IMR-90 (cell line): ENCODE data around the gene PARD3. TPM values are rescaled to one million over a fixed set of nuclear protein-coding genes. Genes with fewer than 3 reads are reported as not detected.

Experiments
- ATAC-seq: fragments of 200-7000 bp; cut with Tn5 transposase; 2 replicates; pipeline ENCODE4 v1.9.1; 2020; ENCODE audit warnings: low read depth, mild to moderate bottlenecking, moderate library complexity
- BruUV-seq: library from RNA; stranded (reverse); fragments of 400-500 nt; replicated peaks from 2 replicates; lab custom pipeline; 2021; lab: Mats Ljungman, UMichigan
- CTCF ChIA-PET: fragments of 300-600 bp; formaldehyde crosslinking; extraction: SDS; loops from one replicate; lab custom pipeline; 2021; ENCODE audit warnings: antibody characterized with exemption; lab: Yijun Ruan, JAX
- POLR2A ChIA-PET: fragments of 300-600 bp; sonication (Branson Sonifier 250); formaldehyde crosslinking; loops from one replicate; lab custom pipeline; 2022; ENCODE audit warnings: antibody characterized with exemption; ENCODE audit not compliant: unreplicated experiment; lab: Charles Lee
- DNase-seq: peaks from one replicate; pipeline ENCODE4 v3.0.0; 2013
- H2AFZ ChIP-seq: replicated peaks from 2 replicates; pipeline ENCODE3; 2013; ENCODE audit warnings: low read length, mild to moderate bottlenecking; ENCODE audit not compliant: poor library complexity
- H2AK5ac ChIP-seq: 2 replicates; pipeline ENCODE4 v1.6.1; 2013; ENCODE audit warnings: low read depth, low read length, inconsistent platforms
- H2AK9ac ChIP-seq: replicated peaks from 2 replicates; pipeline ENCODE3; 2013; ENCODE audit warnings: mild to moderate bottlenecking, low read depth, low read length, moderate library complexity; ENCODE audit not compliant: poor library complexity
- H2BK120ac ChIP-seq: 2 replicates; pipeline ENCODE4 v1.6.1; 2013; ENCODE audit warnings: low read depth, low read length, inconsistent platforms
- H2BK15ac ChIP-seq: 3 replicates; pipeline ENCODE4 v1.6.1; 2013; ENCODE audit warnings: low read depth, low read length, inconsistent platforms
- H2BK20ac ChIP-seq: 2 replicates; pipeline ENCODE4 v1.6.1; 2013; ENCODE audit warnings: low read depth, mild to moderate bottlenecking, inconsistent platforms, low read length, moderate library complexity
- H2BK5ac ChIP-seq: 2 replicates; pipeline ENCODE4 v1.6.1; 2013; ENCODE audit warnings: mild to moderate bottlenecking, low read depth, low read length, inconsistent platforms; ENCODE audit not compliant: poor library complexity, severe bottlenecking
- H3K14ac ChIP-seq: replicated peaks from 2 replicates; pipeline ENCODE4 v1.6.1; 2013; ENCODE audit warnings: low read depth, low read length, inconsistent platforms
- H3K18ac ChIP-seq: 2 replicates; pipeline ENCODE4 v1.6.1; 2013; ENCODE audit warnings: low read depth, low read length, control low read depth
- H3K23ac ChIP-seq: 2 replicates; pipeline ENCODE4 v1.6.1; 2013; ENCODE audit warnings: low read depth, low read length, inconsistent platforms
- H3K27ac ChIP-seq: 2 replicates; pipeline ENCODE4 v1.5.1; 2013; ENCODE audit warnings: mild to moderate bottlenecking, control low read depth, low read length; ENCODE audit not compliant: insufficient read depth
- H3K27me3 ChIP-seq: 2 replicates; pipeline ENCODE4 v1.6.1; 2013; ENCODE audit warnings: low read length; ENCODE audit not compliant: control insufficient read depth, insufficient read depth
- H3K36me3 ChIP-seq: 2 replicates; pipeline ENCODE4 v1.6.1; 2013; ENCODE audit warnings: low read length, mixed read lengths; ENCODE audit not compliant: control insufficient read depth, insufficient read depth
- H3K4ac ChIP-seq: 2 replicates; pipeline ENCODE4 v1.6.1; 2013; ENCODE audit warnings: low read depth, low read length, inconsistent platforms
- H3K4me1 ChIP-seq: 2 replicates; pipeline ENCODE4 v1.6.1; 2013; ENCODE audit warnings: low read length, mixed read lengths; ENCODE audit not compliant: control insufficient read depth, insufficient read depth
- H3K4me2 ChIP-seq: 2 replicates; pipeline ENCODE4 v1.6.1; 2013; ENCODE audit warnings: low read depth, mild to moderate bottlenecking, control low read depth, low read length, moderate library complexity
- H3K4me3 ChIP-seq: 2 replicates; pipeline ENCODE4 v1.5.1; 2013; ENCODE audit warnings: low read depth, mild to moderate bottlenecking, control low read depth, low read length, moderate library complexity; ENCODE audit not compliant: insufficient read depth
- H3K56ac ChIP-seq: 2 replicates; pipeline ENCODE4 v1.6.1; 2013; ENCODE audit warnings: low read length, inconsistent platforms; ENCODE audit not compliant: insufficient read depth; ENCODE audit errors: extremely low read depth
- H3K79me1 ChIP-seq, 2 experiments: 2 replicates each; pipeline ENCODE4 v1.6.1; 2013; ENCODE audit warnings: low read length in 2 of 2, inconsistent platforms in 1 of 2, low read depth in 1 of 2
- H3K9ac ChIP-seq: 2 replicates; pipeline ENCODE4 v1.6.1; 2013; ENCODE audit warnings: low read depth, low read length, control low read depth
- H3K9me1 ChIP-seq: 2 replicates; pipeline ENCODE4 v1.6.1; 2013; ENCODE audit warnings: low read length, inconsistent platforms; ENCODE audit not compliant: insufficient read depth
- H3K9me3 ChIP-seq: 2 replicates; pipeline ENCODE4 v1.6.1; 2013; ENCODE audit warnings: low read length; ENCODE audit not compliant: control insufficient read depth, insufficient read depth
- H4K20me1 ChIP-seq: 2 replicates; pipeline ENCODE4 v1.6.1; 2013; ENCODE audit warnings: low read length, inconsistent platforms; ENCODE audit not compliant: insufficient read depth
- H4K5ac ChIP-seq: 2 replicates; pipeline ENCODE4 v1.6.1; 2013; ENCODE audit warnings: mild to moderate bottlenecking, low read depth, low read length, control low read depth
- H4K8ac ChIP-seq, 2 experiments: 2 replicates each; pipeline ENCODE4 v1.6.1; 2013; ENCODE audit warnings: low read depth in 2 of 2, low read length in 2 of 2, control low read depth in 1 of 2, inconsistent platforms in 1 of 2
- H4K91ac ChIP-seq: 2 replicates; pipeline ENCODE4 v1.6.1; 2013; ENCODE audit warnings: low read depth, low read length, inconsistent platforms; ENCODE audit not compliant: insufficient read depth
- ELK1 ChIP-seq: fragments of 150-350 bp; IDR thresholded peaks from 2 replicates; pipeline ENCODE4 v1.6.1; 2016; ENCODE audit warnings: low read depth, mild to moderate bottlenecking, low read length, moderate library complexity, borderline replicate concordance
- MAZ ChIP-seq: IDR thresholded peaks from 2 replicates; pipeline ENCODE4 v1.6.1; 2012; ENCODE audit warnings: low read depth, mild to moderate bottlenecking, low read length, improper control_type of control experiment, moderate library complexity, borderline replicate concordance
- MXI1 ChIP-seq: IDR thresholded peaks from 2 replicates; pipeline ENCODE4 v1.6.1; 2012; ENCODE audit warnings: low read depth, mild to moderate bottlenecking, low read length, moderate library complexity, borderline replicate concordance
- SMC3 ChIP-seq: fragments of 150-350 bp; IDR thresholded peaks from 2 replicates; pipeline ENCODE4 v1.6.1; 2016; ENCODE audit warnings: low read depth, mild to moderate bottlenecking, antibody characterized with exemption, low read length, moderate library complexity
- USF2 ChIP-seq: fragments of 150-350 bp; IDR thresholded peaks from 2 replicates; pipeline ENCODE4 v1.6.1; 2017; ENCODE audit warnings: mild to moderate bottlenecking, antibody characterized with exemption, low read length, low read depth
- WGBS, 2 experiments: methylation state at CpG; one replicate each; pipeline versions ENCODE4 v1.1.5 to v1.1.7; 2013; ENCODE audit warnings: missing lambda C conversion rate in 2 of 2; ENCODE audit not compliant: insufficient read length in 1 of 2; ENCODE audit errors: extremely low coverage in 2 of 2; 5-methylcytosine and 5-hydroxymethylcytosine counted together
- dilution Hi-C: fragments of 300-500 bp; cut with HindIII; formaldehyde crosslinking; loops from one replicate; pipeline ENCODE4 v1.14.3; 2018; ENCODE audit warnings: low sequenced_read_pairs; ENCODE audit not compliant: unreplicated experiment
- in situ Hi-C: fragments of 300-500 bp; cut with MboI; formaldehyde crosslinking; loops from 3 replicates; pipeline ENCODE4 v1.14.3; 2019; ENCODE audit warnings: low sequenced_read_pairs, inconsistent platforms, mixed read lengths
- intact Hi-C: fragments of 100-400 bp; cut with micrococcal nuclease; formaldehyde crosslinking; loops from 2 replicates; pipeline ENCODE4 v1.10.0; 2022
- polyA plus RNA-seq, 3 experiments: library from polyadenylated mRNA; depleted of rRNA; stranded (reverse); fragments of >200 nt; gene quantifications; 2 replicates each; pipeline ENCODE4 v1.2.3, GENCODE V29; 2012; ENCODE audit warnings: low replicate concordance in 1 of 3
- total RNA-seq: library from RNA; depleted of rRNA; stranded (reverse); fragments of >200 nt; gene quantifications from 2 replicates; pipeline ENCODE4 v1.2.3, GENCODE V29; 2012

Gene PARD3
- total and polyA plus RNA-seq, 2 of the 4 experiments (the other 2 are of a cell fraction) = 14.6 to 37.5 TPM

GRCh38 chr10:34575882-34576281, 239.2 kb downstream of the PARD3 start:
- intact Hi-C loops = no loop called here
- dilution Hi-C loops = no loop called here
- no peak for TF ChIP-seq SMC3
- TF ChIP-seq ELK1 = no peak
- TF ChIP-seq USF2 = no peak
- no peak for TF ChIP-seq MAZ
- no peak for TF ChIP-seq MXI1
- Histone ChIP-seq H3K56ac (no peak overlapping the region), H4K20me1 (0 out of 2 replicates have a peak, but pooled peaks cover 3% of the 10 kb centered on the region), H4K5ac (no peak overlapping the region), H2BK20ac (no peak overlapping the region), H3K4ac (no peak overlapping the region), H3K4me2 (no peak overlapping the region), H3K4me3 (no peak overlapping the region), H3K14ac (no peak overlapping the region), H3K18ac (no peak overlapping the region), H2AK9ac (no peak overlapping the region), H2AFZ (no peak overlapping the region), H3K79me1 (peaks cover under 1 to 12% of the 10 kb centered on the region in 2 experiments; a peak in 2 of 4 replicates), H3K9ac (no peak overlapping the region), H2AK5ac (no peak overlapping the region), H2BK5ac (no peak overlapping the region), H3K9me3 (no peaks in the 10 kb centered on the region), H3K27me3 (no peaks in the 10 kb centered on the region), H3K36me3 (no peaks in the 10 kb centered on the region), H3K27ac (no peak overlapping the region), H4K8ac (no peak overlapping the region), H3K23ac (no peak overlapping the region), H2BK120ac (no peak overlapping the region), H2BK15ac (no peak overlapping the region), H4K91ac (no peak overlapping the region), H3K4me1 (peaks cover 3% of the 10 kb centered on the region; the same call in 1 of the 2 replicates), H3K9me1 (0 out of 2 replicates have a peak, but pooled peaks cover 6% of the 10 kb centered on the region)
- ATAC-seq (peak; percentile 77), DNase-seq (peak; percentile 82)
- 100% methylated on average over 1 of the region's 3 CpGs; no CpG with 5 or more reads in 1 of the 2 experiments for WGBS, 2 experiments
- ChIA-PET POLR2A (no interaction called here), CTCF (no interaction called here)
- no TSS peak for BruUV-seq
- in situ Hi-C loops = no loop called here
